Activated naive CD8-positive, alpha-beta T cell treated with anti-CD3 and anti-CD28 coated beads, Interleukin-2, amount 10 ng/mL, durations not matched to agents 7 days and 5 days (primary cell): ENCODE measurements around the gene PEX10. TPM values are rescaled to one million over a fixed set of nuclear protein-coding genes. Genes with fewer than 3 reads are reported as not detected.

Source experiments
- ATAC-seq: fragments of 150-1000 bp; cut with Tn5 transposase; one replicate; pipeline ENCODE4 v1.10.0; 2021; ENCODE audit warnings: low read depth, moderate library complexity
- POLR2A ChIA-PET: fragments of 350-600 bp; sonication (Branson Sonifier 250); formaldehyde crosslinking; loops from one replicate; lab custom pipeline; 2021; ENCODE audit warnings: antibody characterized with exemption; lab: Charles Lee
- DNase-seq: peaks from one replicate; pipeline ENCODE4 v3.0.0; 2021
- H3K27ac Mint-ChIP-seq: one replicate; pipeline ENCODE4 v1.8.0; 2022; ENCODE audit warnings: mild to moderate bottlenecking, mixed read lengths
- H3K27me3 Mint-ChIP-seq: one replicate; pipeline ENCODE4 v1.8.0; 2022; ENCODE audit warnings: mild to moderate bottlenecking, moderate library complexity, mixed read lengths
- H3K36me3 Mint-ChIP-seq: one replicate; pipeline ENCODE4 v1.8.0; 2021; ENCODE audit warnings: mild to moderate bottlenecking, mixed read lengths
- H3K4me1 Mint-ChIP-seq: one replicate; pipeline ENCODE4 v1.8.0; 2021; ENCODE audit warnings: mixed read lengths
- H3K4me3 Mint-ChIP-seq: one replicate; pipeline ENCODE4 v1.8.0; 2022; ENCODE audit warnings: mild to moderate bottlenecking, moderate library complexity, mixed read lengths
- H3K9me3 Mint-ChIP-seq: one replicate; pipeline ENCODE4 v1.8.0; 2021; ENCODE audit warnings: mixed read lengths
- total RNA-seq, 2 experiments: library from RNA; stranded (reverse); gene quantifications; one replicate each; pipeline ENCODE4 v1.2.3, GENCODE V29; 2021

Gene PEX10
- total RNA-seq, 2 experiments from 2014 or later, result 9.6 to 9.9 TPM

DNA sequence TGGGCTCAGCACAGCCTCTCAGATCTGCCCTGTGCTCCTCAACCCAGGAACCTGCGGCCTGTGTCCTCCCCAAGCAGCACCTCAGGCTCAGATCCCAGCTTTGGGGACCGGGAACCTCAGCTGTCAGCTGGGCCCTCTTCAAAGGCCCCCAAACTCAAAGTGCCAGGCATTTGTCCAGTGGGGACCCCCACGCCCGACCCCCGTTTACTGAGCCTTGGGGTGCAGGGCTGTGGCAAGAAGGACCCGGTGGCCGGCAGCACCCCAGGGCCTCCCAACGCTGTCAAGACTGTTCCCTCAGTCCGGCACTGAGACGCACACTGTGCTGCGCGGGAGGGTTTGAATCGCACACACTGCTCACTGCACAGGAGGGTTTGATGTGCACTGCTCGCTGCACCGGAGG, 56.0 kb downstream of the PEX10 start:
- H3K27me3 Mint-ChIP-seq, result no peaks in the 10 kb centered on the region
- H3K4me3 Mint-ChIP-seq, result no peak overlapping the region
- POLR2A ChIA-PET, result no interaction called here
- no peaks in the 10 kb centered on the region for H3K36me3 Mint-ChIP-seq
- DNase-seq (no peak), ATAC-seq (no peak)
- no peaks in the 10 kb centered on the region for H3K9me3 Mint-ChIP-seq
- H3K4me1 Mint-ChIP-seq, result no peaks in the 10 kb centered on the region
- H3K27ac Mint-ChIP-seq, result no peak overlapping the region

DNA sequence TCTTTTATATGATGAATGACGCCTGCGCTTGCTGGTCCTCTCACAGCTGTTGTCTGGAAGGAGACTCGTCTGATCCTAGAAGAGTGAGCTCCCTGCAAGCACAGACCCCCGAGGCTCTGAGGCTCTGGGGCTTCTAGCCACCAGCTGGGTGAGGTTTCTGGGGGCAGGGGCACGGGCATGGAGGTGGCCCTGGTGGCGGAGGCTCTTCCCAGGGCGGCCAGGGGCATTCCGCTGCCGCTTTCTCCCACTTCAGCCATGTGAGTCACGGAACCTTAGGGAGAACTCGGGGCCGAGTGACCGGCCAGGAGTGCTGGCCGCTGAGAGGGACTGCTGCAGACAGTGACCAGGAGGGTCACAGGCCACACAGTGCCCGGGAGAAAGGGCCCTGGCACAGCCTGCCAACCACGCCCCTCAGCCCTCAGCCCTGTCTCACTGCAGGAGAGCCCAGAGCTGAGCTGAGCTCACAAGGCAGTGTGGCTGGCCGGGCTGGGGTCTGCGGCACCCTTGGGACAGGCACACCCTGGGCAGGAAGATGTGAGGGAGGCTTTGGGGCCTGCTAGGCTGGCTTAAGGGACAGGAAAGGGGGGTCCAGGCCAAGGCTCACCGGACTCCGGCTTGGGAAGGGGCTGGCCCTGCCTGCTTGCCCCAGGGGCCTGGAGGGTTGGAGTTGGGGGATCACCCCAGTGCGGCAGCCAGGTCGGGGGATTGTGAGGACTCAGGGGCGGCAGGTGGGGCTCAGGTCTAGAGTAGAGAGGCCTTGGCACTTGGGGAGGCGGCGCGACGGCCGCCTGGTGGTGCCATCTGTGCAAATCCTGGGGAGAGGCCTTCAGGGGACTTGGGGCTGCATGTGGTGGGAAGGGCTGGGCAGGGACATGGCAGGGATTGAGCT, 56.7 kb downstream of the PEX10 start:
- ATAC-seq (no peak), DNase-seq (no peak)
- H3K36me3 Mint-ChIP-seq, result no peaks in the 10 kb centered on the region
- no peaks in the 10 kb centered on the region for H3K4me1 Mint-ChIP-seq
- no peaks in the 10 kb centered on the region for H3K9me3 Mint-ChIP-seq
- H3K27me3 Mint-ChIP-seq, result no peaks in the 10 kb centered on the region
- POLR2A ChIA-PET, result no interaction called here
- no peak overlapping the region for H3K4me3 Mint-ChIP-seq
- H3K27ac Mint-ChIP-seq, result no peak overlapping the region

DNA sequence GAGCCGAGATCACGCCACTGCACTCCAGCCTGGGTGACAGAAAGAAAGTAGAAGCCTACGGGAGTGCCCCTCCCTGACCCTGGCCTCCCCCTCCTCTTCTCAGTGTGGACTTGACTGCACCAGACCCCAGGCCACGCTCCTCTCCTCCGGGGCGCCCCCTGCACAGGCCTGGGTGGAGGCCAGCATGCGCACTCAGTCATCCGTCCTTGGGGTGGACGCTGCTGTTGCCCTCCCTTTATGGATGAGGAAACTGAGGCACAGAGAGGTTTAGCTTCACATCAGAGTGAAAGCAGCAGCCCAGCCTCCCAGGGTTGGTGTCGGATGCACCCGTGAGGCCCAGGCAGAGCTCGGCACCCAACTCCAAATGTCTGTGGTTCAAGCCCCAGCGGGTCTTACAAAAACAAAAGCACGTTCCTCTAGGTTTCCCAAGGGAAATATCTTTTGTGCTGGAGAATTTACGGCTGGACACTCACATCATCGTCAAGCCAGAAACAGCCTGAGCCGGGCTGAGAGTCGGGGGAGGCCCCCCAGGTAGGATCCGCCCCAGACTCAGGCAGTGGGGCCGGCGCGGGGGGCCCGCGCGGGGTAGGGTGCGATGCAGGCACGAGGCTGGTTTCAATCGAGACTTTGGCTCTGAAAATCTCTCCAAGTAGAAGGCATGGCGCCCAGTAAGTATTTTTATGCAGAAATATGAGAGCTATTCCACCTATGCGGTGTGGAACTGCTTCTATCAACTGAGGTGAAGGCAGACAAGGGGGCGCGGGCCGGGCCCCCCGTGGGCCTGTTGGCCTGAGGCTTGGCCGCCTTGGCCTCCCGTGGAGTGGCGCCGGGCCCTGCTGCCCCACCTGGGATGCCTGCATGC, 57.6 kb downstream of the PEX10 start:
- POLR2A ChIA-PET, result no interaction called here
- ATAC-seq, result no peak
- Mint-ChIP-seq H3K27ac (no peak overlapping the region), H3K27me3 (no peaks in the 10 kb centered on the region), H3K36me3 (no peaks in the 10 kb centered on the region), H3K9me3 (no peaks in the 10 kb centered on the region), H3K4me1 (no peaks in the 10 kb centered on the region), H3K4me3 (no peak overlapping the region)
- no peak for DNase-seq

Other genes with a start within 250 kb of the PEX10 start
- 10 to 100 TPM; 59.0 to 61.0 TPM for gene FAAP20, start 217.8 kb downstream of the PEX10 start, total RNA-seq
- 10 to 100 TPM; 59.3 to 71.6 TPM for gene SKI, start 184.2 kb downstream of the PEX10 start, total RNA-seq
- gene MORN1, start 21.0 kb downstream of the PEX10 start, total RNA-seq, result 10 to 100 TPM; 10.5 to 11.6 TPM
- 100 to 1,000 TPM; 140 to 147 TPM for gene RER1, start 20.7 kb downstream of the PEX10 start, total RNA-seq
- 10 to 100 TPM; 28.2 to 30.3 TPM for gene PLCH2, start 63.7 kb upstream of the PEX10 start, total RNA-seq
- gene PANK4, start 114.0 kb upstream of the PEX10 start, total RNA-seq, result 10 to 100 TPM; 86.5 to 88.9 TPM
- not detected for gene HES5, start 117.7 kb upstream of the PEX10 start, total RNA-seq
- gene TNFRSF14, start 143.8 kb upstream of the PEX10 start, total RNA-seq, result 100 to 1,000 TPM; 131 to 134 TPM
- 10 to 100 TPM; 37.3 to 37.6 TPM for gene PRXL2B, start 174.2 kb upstream of the PEX10 start, total RNA-seq
- gene MMEL1, start 220.5 kb upstream of the PEX10 start, total RNA-seq, result 1 to 10 TPM; 3.0 to 4.1 TPM